ENCODE measurements around the gene LRRC49.
"Not testable (repeated sequence)": the region's sequence is repeated elsewhere in the genome, so short reads cannot be mapped to it uniquely, and the experiment has no call there.

Gene LRRC49

DNA sequence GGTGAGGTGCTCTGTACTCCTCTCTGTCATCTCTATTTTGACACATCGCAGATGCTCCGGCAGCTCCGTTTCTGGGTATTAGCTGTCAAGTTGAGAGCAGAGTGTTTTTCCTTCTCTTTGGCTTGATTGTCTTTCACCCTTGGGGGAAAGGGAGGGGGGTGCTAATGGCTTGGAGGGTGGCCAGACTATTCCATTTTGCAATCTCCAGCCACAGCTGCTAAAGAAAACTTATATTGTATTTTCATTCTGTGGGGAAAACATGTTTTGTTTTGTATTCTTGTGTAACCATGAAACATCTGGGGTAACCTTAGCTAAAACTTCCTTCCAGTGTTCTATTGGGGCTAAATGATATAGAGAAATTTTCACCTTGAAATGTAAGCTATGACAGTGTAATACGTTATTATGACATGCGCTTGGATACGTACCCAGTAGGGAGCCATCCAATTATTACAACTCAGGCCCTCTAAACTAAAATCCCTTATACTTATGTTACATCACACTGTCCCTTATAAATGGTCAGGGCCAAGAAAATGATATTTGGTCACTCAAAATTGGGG lies 24.6 kb upstream of the LRRC49 start:
- DNase-seq = no peak

DNA sequence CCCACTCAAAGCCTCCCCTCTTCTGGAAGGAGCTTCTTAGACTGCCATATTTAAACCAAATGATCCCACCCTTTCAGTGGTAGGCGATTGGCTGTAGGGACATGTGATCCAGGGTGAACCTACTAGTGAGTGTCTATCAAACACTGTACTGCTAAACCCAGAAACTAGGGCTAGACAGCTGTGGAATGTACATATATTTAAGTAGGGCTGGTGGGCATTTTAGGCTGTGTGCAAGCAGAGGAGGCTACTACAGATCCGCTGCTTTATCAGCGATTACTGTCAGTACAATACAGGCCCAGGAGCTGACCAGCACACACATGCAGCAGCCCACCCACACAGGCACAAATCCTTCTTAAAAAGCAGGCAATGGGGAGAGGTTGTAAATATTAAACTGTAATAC lies 23.3 kb upstream of the LRRC49 start:
- DNase-seq = no peak

DNA sequence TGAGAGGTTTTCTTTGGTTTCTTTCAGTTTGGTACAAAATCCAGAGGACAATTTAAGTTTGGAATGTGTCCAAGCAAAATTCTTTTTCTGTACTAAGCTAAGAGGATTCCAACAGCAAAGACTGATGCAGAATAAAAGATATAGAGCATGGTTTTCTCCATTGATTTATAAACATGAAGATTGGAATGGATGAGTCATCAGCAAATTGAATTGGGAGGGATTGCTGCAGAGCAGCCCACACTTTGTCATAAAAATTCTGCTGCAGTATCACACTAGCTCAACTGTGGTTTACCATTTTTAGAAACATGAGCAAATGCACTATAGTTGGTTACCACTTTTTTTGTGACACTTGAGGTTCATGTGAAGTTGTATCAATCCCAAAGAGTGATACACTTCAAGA lies 22.6 kb upstream of the LRRC49 start:
- DNase-seq = no peak

DNA sequence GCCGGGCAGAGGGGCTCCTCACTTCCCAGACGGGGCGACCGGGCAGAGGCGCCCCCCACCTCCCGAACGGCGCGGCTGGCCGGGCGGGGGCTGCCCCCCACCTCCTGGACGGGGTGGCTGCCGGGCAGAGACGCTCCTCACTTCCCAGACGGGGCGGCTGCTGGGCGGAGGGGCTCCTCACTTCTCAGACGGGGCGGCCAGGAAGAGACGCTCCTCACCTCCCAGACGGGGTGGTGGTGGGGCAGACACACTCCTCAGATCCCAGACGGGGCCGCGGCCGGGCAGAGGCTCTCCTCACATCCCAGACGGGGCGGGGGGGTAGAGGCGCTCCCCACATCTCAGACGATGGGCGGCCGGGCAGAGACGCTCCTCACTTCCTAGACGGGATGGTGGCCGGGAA lies 21.1 kb upstream of the LRRC49 start:
- DNase-seq = not testable (repeated sequence)

DNA sequence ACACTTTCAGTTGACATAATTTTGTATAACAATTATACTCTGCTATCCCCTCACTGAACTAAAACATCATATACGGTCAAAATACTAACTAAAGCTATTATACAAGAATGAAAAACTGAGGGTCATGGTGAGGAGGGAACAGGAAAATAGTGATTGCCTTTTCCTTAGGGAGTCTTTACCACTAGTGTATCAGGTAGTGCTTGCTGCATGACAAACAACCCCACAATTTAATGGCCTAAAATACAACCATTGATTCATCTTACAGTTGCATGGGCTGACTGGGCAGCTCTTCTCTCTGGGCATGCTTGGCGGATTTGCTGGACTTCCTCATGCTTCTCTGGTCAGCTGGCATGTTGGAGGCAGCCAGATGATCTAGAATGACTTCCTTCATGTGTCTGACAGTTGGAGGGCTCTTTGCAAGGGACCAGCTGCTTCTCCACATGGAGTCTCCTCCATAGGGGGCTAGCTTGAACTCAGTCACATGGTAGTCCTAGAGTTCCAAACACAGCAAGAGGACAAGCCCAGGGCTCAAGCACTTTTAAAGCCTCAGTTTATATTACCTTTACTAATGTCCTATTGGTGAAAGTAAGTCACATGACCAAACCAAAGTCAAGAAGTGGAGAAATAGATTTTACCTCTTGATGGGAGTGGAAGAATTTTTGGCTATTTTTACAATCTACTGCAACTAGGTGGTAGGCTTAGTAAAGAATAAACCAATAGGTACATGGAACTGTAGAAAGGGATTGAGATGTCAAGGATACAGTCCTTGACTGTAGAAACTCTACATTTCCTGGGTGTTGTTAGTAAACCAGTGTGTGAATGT lies 19.2 kb upstream of the LRRC49 start:
- no peak for DNase-seq

DNA sequence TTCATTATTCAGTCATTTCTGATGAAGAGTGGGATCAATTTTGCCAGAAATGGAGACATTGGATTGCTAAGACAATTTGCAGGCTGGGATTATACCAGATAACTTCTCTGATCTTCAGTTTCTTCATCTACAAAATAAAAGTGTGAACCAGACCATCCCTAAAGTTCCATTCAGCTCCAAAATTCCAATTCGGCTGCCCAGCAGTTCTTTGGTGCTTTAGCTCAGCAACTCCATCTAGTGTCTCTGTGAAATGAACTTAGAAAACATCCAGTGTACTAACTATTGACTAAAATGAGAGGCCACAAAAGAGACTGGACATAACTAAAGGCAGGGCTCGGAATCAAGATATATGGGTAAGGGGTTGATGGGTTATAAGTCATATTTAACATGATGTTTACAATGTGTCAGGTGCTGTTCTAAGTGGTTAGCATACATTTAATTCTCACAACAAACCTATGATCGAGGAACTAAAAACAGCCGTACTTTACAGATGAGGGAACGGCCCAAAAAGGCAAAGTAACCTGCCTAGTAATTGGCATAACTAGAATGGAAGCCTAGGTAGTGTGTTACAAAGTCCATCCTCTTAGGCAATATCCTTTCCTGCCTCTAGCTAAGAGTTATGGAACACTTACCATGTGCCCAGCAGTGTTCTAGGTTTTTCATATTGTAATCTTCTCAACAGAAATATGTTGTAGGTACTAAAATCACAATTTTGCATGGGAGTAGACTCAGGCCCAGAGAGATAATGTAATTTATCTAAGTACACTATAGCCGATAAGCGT lies 17.4 kb upstream of the LRRC49 start:
- DNase-seq = no peak

DNA sequence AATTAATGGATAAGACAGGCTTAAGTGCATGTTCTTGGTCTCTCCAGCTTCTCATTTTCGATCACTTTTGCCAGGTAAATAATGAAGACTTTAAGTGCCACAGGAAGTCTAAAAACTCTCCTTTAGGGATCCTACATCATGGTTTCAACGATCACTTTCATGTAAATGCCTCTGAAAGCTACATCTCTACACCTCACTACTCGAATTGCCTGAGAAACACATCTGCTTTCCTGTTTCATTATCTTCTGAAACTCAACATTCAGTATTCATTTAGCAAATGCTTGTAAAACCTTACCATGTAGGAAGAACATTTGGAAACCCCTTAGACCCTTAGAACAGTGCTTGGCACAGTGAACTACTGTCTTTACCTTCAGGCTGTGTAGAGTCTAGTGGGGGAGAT lies 16.6 kb upstream of the LRRC49 start:
- DNase-seq = no peak

DNA sequence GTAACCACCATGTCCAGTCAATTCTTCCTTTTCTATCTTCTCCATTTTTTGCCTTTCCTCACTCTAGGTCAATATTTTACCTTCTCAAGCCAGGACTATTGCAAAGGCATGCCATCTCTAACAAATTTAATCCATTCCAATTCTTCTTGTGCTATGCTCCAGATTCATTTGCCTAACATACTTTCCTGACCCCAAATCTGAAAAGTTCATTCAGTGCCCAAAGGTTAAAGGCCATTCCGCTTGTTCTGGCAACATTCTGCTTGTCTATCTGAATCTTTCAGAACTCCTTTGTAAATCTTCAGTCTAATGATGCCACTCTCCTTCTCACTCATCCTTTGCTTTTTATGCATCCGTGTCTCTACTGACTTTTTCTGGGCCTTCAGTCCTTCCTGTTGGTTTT lies 15.9 kb upstream of the LRRC49 start:
- DNase-seq = no peak

DNA sequence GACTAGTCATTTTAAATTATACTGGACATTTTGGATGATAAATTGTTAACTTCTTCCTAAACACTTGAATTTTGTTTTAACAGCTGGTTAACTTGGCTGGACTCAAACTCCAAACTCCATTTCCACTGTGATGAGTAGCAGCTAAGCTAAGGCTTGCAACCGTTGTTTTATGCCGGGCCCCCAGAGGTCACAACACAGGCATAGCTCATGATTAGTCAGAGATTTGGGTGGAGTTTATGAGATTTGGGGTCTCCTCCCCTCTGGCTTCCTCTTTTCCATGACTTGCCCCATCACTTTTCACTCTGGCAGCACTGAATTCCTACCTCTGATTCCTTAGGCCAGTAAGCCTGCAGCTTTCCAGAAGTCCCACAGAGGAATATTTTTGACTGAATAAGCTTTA lies 13.2 kb upstream of the LRRC49 start:
- no peak for DNase-seq

DNA sequence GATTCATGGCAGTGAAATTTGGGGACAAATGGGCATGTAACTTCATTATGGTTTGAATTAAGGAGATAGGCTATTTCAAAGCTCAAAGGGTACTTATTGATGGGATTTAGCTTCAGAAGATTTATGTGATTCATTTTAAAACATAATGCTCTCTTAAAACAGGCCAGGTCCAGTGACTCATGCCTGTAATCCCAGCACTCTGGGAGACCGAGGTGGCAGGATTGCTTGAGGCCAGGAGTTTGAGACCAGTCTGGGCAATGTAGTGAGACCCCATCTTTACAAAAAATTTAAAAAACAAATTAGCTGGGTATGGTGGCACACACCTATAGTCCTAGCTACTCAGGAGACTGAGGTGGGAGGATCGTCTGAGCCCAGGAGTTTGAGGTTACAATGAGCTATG lies 11.8 kb upstream of the LRRC49 start:
- no peak for DNase-seq

DNA sequence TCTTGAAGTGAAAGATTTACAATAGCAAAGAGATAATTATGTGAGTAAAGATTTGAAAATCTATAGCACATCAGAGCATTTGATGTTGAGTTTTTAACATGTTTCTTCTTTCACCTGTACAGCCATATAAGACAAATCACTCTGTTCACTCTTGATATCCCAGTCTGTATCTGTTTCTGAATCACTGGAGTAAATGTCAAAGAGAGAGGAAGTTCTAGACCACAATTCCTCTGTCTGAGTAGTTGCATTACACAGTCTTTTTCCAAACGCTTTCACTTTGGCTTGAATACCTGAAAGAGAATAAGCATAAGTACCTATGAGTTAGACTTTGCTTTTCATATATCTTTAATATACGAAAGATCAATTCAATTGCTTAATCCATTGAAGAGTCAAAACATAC lies 10.3 kb upstream of the LRRC49 start:
- DNase-seq = no peak

DNA sequence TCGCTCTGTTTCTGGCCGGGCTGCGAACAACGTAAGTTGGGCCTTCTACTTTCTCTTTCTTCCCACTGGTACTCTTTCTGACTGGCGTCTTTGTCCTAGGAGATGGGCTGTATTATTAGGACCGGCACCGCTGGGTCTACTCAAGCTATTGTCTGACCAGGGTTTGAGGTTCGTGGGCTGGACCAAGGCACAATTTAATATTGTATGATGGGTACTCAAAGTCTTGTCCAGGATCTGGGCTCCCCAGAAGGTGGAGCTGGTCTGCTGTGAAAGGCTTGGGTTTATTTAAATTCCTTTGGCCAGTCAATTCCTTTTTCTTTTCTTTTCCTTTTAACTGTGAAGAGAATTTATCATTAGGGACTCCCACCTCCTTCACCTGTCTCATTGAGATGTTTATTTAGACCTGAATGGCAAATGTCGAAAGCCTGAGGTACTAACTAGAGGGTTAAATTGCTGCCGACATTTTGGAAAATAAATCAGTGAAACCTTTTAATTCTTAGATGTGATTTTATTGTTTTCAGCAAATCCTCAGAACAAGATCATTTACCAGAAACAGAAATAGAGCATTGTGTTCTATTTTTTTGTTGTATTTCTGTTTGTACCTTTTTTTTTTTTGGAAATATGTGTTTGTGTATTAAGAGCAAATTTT lies 410 bp downstream of the LRRC49 start:
- no peak for DNase-seq

DNA sequence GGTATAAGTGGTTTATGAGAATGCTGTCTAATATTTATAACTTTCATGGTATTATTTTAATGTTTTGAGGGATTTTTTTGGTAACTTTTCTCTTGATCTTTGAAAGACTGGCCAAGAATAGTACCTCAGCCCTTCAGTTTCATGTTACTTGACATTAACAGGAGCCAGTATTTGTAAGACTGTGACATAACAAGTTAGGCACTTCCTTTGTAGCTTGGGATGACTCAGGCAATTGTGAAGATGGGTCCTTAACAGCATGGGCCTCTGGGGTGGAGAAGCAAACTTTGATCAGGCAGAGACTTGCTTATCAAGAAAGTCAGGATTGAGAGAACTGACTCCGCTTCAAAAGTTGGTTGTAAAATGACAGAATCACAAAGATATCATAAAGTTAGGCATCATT lies 9.5 kb downstream of the LRRC49 start:
- DNase-seq = no peak

DNA sequence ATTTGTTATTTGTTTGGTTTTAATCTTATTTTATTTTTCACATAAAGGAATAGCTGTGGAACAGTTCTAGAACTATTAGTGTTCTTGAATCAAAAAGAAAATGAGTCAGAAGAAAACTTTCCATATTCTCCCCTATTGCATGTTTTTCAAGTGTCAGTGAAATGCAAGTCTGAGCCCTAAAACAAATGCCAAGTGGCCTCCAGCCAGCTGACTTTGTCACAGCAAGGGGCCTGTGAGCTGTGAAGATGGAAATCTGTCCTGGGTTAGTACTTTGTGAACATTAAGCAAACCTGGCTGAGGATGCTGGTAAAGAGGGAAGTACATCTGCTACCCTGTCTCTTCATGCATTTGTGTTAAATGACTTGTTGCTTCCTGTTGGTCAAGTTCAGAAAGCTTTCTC lies 14.2 kb downstream of the LRRC49 start:
- DNase-seq = no peak

DNA sequence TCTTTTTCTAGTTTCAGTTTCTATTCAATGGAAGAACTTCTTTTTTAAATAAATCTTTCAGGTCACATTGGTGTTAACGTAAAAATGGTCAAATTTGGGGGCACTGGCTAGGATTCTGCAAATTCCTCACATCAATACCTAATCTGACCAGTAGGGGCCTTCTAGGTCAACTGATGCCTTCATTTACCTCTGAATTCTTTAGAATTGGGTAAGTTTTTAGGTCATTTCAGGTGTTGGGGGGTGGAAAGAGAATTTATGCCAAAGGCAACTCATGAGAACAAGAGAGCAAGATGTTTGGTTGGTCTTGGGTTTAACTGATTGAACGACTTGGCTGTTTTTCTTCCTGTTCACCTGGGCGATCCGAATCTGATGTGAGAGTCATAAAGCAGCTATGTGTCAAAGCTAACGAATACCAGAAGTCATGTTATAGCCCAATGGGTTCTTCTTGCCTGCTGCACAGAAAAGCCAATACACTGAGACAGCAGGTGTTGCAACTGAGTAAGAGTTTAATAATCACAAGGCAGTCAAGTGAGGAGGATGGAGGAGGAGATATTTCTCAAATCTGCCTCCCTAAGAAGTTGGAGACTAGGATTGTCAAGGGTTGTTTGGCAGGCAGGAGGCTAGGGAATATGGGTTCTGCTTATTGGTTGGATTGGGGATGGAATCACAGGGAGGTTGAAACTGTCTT lies 15.3 kb downstream of the LRRC49 start:
- DNase-seq = no peak

DNA sequence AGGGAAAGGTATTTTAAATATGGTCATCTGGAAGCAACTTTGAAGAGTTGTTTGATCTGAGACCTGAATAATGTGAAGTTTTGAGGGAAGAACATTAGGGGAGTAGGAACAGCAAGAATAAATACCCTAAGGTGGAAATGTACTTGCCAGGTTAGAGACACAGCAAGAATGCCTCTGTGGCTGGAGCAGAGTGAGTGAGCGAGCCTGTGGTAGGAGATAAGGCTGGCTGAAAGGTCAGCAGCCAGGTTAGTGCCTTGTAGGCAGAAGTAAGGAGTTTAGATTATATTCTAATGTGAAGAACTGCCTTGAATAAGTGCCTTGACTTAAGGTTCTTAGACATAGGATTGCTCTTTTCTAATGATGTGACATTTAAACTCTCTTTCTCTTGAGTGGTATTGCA lies 18.3 kb downstream of the LRRC49 start:
- DNase-seq = no peak

DNA sequence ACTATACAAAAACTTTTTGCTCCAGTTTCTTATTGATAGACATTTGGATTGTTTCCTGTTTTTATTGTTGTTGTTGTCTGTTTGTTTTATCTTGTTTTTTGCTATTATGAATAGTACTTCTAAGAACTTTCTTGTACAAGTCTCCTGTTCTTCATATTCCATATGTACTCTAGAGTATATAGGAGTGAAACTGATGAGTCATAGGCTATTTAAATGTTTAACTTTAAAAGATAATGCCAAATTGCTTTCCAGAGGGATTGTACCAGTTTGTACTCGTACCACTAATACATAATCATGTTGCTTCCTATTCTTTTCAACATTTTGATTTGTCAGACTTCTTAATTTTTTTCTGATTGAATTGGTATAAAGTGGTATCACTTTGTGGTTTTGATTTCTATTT lies 19.6 kb downstream of the LRRC49 start:
- DNase-seq = no peak

DNA sequence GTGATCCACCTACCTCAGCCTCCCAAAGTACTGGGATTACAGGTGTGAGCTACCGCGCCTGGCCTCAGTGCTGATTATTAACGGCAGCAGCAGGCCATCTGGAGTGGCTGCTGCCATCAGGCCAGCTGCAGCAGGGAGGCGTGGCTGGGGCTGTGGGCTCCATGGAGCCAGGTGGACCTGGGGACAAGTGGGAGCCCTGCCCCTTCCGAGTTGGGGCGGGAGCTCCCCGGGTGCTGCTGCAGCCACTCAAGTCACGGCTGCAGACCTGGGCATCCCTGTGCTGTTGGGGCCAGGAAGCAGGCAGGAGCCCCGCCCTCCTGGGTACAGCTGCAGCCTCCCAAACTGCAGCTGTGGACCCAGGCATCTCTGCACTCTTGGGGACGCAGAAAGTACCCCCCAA lies 23.9 kb downstream of the LRRC49 start:
- DNase-seq = no peak

DNA sequence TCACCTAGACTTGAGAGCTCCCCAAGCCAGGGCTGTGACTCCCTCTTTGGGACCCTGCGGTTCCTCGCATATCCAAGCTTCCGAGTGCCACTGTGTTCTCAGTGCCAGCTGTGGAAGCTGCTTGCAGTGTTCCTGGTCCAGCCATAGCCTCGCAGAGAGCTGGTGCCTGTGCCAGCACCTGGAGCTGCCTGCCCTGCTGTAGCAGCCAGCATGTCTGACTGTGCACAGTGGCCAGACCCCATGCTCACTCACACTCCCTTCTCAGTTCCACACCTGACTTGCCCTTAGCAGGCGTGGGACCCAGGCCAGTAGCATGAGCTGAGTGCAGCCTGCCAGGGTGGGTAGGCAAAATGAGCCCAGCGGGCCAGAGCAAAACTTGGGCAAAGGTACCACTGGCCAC lies 25.3 kb downstream of the LRRC49 start:
- no peak for DNase-seq

DNA sequence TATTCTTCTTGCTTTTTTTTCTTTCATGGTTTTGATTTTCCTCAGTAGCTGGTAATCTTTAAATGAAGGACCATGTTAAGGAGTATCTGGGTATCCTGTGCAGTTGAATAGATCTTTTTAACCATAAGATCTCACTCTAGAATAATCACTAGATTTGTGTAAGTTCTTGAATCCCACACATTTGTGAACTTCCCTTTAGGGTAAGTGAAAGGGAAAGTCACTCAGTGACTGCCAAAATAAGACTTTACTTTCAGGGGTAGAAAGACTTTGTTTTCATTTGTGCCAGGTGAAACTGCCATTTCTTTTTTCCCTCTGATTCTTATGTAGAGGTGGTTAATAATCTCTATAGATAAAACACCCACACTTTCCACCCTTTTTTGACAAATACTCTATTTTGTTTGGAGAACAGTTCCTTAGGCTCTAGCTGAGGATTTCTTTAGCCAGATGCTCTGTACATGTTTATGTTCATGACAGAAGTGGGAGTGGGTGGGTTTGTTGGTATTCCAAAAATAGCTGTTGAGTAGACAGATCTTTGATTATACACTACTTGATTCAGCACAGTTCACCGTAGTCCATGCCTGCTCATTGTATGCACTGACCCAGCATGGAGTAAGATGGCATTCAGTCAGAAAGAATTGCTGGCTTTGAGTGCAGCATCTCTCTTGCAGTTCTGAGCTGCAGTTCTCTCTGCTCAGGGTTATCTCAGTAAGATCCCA lies 28.5 kb downstream of the LRRC49 start:
- no peak for DNase-seq

DNA sequence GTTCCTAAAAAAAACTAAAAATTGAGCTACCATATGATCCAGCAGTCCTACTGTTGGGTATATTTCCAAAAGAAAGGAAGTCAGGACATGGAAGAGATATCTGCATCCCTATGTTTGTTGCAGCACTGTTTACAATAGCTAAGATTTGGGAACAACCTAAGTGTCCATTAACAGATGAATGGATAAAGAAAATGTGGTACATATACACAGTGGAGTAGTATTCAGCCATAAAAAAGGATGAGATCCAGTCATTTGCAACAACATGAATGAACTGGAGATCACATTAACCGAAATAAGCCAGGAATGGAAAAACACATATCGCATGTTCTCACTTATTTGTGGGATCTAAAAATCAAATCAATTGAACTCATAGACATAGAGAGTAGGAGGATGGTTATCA lies 29.5 kb downstream of the LRRC49 start:
- no peak for DNase-seq

DNA sequence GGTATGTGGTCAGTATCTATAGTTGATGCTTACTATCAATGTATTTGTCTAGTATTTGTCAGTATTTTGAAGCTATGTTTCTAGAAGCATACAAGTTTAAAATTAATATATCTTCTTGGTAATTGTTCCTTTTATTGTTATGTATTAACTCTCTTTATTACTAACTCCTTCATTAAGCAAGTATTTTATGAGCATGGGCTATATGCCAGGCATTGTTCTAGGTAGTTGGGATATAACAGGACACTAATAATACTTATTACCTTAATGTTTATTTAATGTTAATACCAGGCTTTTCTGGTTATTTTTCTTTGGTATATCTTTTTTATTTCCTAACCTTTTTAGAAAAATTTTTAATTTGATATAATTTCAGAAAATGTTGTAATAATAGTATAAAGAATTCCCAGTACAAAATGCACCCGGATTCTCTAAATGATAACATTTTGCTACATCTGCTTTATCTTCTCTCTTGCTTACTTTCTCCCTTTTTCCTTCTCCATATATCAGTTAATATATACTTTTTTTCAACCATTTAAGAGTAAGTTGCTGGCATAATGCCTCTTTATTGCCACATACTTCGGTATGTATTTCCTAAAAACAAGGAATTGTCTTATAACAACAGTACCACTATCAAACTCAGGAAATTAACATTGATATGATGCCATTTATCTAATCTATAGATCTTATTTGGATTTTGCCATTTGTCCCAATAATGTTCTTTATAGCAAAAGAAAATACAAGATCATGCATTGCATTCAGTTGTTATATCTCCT lies 30.9 kb downstream of the LRRC49 start:
- DNase-seq = no peak
